Muscle of arm (tissue), 14 donors: ENCODE measurements around the gene POU2F1. TPM values are rescaled to one million over a fixed set of nuclear protein-coding genes. Genes with fewer than 3 reads are reported as not detected.
A peak's percentile ranks its signal among the peaks of the same experiment; 100 is the strongest.

Experiments
- DNase-seq: peaks from one replicate; pipeline ENCODE4 v3.0.0-alpha.2; 2013
- long read RNA-seq, 11 donors: transcript quantifications; one replicate each; lab custom pipeline, GENCODE V29; 2026
- polyA plus RNA-seq, 12 donors: library from polyadenylated mRNA; unstranded; fragments of 120-200 nt; gene quantifications; one replicate each; pipeline ENCODE4 v1.2.1, GENCODE V29; 2013; ENCODE audit not compliant: insufficient read length in 12 of 12

Gene POU2F1
- 10 to 100 TPM in 1 of 12 donors, 1 to 10 TPM in 11; 5.3 to 38.4 (median 7.4) TPM for polyA plus RNA-seq
- long read RNA-seq, donor 1 = 0 reads
- long read RNA-seq, donor 2 = 0 reads
- long read RNA-seq, donor 3 = 0 reads
- long read RNA-seq, donor 4 = 0 reads
- long read RNA-seq, donor 5 = 0 reads
- long read RNA-seq, donor 6 = 0 reads
- long read RNA-seq, donor 7 = 0 reads
- long read RNA-seq, donor 8, full-length matches to known transcripts = 1 of 1 reads
- long read RNA-seq, donor 8, partial matches to known transcripts = 0 of 1 reads
- long read RNA-seq, donor 8, other reads (novel, unspliced or antisense) = 0 of 1 reads
- long read RNA-seq, donor 9 = 0 reads
- long read RNA-seq, donor 10 = 0 reads
- long read RNA-seq, donor 11 = 0 reads

DNA sequence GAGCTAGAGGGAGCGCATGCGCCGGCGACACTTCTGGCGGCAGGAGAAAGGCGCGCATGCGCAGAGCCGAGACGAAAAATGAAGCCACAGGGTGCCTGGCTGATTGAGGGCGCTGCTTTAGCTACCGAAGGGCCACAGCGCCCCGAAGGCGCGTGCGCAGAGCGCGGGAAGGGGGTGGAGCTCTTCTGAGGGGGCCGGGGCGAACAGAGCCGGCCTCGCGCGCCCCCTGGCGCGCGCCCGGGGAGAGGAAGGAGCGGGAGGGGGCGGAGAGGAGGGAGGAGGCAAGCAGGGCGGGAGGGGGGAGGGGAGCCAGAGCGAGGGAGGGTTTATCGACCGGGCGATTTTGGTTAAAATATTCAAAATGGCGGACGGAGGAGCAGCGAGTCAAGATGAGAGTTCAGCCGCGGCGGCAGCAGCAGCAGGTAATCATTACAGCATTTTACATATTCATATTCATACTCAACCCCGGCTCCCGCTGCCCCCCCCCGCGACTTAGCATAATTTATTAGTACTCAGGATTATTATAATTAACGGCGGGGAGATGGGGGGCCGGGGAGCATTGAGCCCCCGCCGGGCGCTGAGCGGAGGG lies at the start of gene POU2F1:
Gene POU2F1 (plus strand): TSS at position 350 of the 589 bp plus-strand sequence. CDS start 12 bp downstream, at position 362.
- DNase-seq = peak; percentile 100

DNA sequence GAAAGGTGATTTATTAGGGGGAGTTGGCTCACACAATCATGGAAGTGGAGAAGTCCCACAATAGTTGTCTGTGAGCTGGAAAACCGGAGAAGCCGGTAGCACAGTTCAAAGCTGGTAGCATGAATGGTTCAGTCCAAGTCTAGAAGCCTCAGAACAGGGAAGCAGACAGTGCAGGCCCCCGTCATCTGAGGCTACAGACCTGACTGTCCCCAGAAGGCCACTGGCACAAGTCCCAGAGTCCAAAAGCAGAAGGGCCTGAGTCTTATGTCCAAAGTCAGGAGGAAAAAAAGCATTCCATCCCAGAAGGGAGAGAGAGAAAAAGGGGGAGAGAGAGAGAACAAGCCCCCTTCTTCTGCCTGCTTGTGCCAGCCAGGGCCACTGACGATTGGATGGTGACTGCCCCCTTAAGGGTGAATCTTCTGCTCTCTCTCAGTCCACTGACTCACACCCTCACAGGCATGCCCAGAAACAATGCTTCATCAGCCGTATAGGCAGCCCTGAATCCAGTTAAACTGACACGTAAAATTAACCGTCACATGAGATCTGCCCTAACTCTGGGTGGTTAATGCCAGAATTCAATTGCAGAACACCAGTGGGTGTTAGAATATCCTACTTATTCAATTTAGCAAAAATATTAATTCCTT lies 49.3 kb upstream of the POU2F1 start:
- no peak for DNase-seq

DNA sequence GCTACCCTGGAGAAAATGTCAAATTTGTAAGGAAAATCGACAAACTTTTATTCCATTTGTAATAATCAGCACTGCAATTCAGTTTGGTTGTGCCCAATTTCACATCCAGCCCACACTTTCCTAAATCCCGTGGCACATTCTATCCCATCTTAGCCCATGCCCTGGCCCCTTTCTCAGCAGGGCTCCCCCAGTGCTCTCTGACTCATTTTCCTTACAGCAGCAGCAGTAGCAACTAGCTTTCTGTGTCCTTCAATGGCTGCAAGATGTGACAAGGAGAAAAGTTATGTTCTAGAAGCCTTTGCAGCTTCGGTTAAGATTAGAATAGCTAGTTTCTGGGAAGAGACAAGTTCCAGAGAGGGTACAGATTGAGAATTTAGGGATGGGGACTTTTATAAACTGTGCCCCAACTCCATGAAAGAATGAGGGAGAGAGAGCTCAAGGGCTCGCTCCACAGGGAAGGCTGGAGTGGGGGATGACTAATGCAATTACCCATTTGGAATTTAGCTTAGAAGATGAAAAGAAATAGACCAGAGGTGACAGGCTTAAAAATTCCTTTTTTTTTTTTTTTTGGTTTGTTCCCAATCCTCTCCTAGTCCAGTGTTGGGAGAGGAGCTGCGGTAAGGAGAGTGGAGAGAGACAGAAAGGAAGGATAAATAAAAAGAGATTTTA lies 47.0 kb upstream of the POU2F1 start:
- DNase-seq = no peak

DNA sequence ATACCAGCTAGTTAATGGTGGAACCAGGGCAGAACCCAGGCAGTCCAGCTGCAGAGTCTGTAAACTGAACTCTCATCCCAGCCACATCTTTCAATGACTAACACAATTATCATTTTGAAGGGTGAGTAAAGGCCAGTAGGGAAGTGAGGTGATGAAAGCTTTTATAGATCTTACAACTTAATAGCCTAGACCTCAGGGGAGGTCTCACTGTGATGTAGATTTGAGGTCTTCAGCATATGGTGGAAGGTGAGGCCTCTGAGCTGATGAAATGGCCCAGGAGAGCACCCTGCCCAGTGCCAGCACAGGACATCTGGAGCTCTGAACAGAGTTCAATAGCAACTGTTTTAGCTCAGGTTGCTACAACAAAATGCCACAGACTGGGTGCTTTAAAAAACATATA lies 44.8 kb upstream of the POU2F1 start:
- no peak for DNase-seq

DNA sequence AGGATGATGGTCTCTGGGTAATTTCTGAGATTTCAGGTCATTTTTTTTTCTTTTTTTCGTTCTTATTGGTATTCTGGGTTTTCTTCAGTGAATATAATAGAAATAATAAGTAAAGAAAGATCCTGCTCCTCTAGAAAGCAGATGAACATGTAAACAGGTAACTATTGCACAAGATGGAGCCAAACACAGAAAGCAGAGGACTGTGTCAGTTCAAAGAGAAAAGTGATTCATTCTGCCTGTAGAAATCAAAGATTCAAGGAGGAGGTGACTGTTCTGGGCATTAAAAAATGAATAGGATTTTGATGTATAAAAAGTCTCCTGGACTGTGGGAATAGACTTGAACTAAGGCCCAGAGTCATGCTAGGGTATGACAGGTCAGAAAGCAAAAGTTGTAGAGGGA lies 41.9 kb upstream of the POU2F1 start:
- no peak for DNase-seq

DNA sequence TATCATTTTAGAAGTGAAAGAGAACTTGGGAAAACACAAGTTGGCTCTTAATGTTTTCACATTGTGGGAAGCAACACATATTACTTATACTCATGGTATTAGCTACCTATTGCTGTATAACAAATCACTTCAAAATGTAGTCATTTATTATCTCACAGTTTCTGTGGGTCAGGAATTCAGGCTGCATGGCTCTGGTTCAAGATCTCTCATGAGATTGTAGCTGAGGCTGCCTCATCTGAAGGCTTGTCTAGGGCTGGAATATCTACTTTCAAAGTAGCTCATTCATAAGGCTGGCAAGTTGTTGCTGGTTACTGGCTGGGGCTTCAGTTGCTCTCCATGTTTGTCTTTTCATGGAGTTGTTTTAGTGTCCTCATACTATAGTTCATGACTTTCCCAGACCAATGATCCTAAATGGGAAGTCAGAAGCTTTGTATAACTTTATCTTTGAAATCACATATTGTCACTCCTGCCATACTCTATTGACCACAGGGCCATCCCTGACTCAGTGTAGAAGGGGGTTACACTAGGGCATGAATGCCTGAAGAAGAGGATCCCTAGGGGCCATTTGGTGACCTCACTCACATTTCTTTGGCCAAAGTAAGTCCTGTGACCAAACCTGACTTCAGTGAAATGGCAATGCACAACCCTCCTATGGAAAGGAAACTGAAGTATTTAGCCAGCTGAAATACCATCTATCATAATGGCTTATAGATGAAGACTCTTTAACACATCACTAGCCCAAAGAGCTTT lies 37.9 kb upstream of the POU2F1 start:
- no peak for DNase-seq

DNA sequence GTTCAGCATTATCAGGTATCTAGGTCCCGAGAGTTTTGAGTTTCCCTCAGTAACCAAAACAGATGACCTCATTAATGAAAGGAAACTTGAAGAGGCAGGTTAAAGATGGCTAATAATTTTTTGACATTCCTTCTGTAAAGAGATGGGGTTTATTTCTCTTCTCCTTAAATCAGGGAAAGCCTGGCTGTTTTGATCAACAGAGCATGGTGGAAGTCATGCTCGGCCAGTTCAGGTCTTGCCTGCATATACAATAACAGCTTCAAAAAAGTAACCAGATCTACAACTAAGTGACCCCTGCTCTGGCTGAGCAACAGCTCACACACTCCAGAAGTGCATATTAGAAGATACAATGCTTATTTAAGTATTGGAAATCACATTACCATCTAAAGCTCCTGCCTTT lies 36.6 kb upstream of the POU2F1 start:
- no peak for DNase-seq

DNA sequence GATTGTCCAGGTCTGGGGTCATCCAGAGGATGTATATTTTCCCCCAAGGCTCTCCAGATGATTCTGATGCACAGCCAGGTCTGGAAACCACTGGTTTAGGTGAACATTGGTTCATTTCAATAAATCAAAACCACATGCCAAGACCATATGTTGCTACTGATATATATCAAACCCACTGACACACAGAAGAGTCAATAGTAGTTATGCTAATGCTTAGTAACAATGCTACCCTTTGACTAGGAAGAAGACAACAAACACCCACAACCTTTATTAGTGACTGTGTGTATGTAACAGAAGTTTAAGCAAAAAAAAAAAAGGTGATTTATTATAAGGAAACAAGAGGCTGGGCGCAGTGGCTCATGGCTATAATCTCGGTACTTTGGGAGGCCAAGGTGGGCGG lies 35.6 kb upstream of the POU2F1 start:
- DNase-seq = no peak

DNA sequence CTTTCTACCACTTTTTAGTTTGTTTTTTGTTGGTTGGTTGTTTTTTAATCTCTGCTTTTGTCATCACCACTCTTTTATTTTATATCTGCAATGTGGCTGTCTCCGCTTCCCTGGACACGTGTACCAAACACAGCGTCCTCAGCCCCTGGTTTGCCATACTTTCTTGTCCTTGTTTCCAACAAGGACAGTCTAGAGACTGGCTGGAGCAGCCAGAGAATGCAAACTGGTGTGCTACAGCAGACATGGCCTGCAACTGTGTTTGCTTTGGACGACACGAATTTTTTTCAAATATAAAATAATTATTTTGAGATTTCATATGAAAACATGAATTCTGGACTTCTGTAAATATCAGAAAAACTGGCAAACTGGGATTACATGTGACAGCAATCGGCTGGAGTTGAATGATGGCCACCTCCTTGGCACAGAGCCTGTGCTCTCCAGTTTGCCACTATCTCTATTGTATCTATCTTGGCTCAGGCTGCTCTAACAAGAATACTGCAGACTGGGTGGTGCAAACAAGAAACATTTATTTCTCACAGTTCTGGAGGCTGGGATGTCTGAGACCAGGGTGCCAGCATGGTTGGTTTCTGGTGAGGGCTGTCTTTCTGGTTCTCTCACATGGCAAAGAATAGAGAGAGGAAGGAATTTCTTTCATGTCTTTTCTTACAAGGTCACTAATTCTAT lies 34.6 kb upstream of the POU2F1 start:
- no peak for DNase-seq

DNA sequence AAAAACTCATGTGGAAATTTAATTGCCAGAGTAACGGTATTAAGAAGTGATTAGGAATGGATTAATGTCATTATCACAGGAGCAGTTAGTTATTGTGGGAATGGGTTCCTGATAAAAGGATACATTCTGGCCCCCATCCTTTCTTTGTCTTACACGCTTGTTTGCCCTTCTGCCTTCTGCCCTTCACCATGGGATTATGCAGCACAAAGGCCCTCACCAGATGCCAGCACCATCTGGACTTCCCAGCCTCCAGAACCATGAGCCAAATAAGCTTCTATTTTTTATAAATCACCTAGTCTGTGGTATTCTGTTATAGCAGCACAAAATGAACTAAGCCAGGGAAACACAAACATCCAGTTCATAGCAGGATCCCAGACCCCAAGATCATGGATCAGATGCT lies 33.9 kb upstream of the POU2F1 start:
- DNase-seq = no peak

DNA sequence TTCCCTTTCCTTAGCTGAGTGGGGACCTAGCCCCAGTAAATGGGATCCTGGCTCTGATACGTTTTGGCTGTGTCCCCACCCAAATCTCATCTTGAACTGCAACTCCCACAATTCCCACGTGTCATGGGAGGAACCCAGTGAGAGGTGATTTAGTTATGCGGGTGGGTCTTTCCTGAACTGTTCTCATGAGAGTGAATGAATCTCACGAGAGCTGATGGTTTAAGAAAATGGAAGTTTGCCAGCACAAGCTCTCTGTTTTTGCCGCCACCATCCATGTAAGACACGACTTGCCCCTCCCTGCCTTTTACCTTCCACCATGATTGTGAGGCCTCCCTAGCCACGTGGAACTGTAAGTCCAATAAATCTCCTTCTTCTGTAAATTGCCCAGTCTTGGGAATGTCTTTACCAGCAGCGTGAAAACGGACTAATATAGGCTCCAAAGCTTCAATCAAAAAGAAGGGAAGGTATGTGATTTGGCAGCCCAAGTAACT lies 29.9 kb upstream of the POU2F1 start:
- no peak for DNase-seq

DNA sequence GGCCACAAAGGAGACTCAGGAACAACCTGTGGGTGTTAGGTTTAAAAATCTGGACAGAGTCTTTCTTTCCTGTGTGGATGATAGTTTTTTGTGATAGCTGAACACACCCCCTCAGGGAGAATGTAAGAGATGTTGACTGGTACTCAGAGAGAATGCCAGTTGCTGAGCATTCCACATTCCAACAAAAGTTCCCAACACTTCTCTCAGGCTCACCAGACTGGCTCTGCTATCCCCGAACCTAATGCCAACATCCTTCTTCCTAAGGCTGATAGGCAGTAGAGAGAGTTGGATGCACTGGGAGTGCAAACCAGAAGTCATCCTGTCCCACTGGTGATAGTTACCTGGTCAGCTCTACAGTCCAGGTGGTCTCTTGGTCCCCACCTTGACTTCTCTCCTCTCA lies 28.7 kb upstream of the POU2F1 start:
- no peak for DNase-seq

DNA sequence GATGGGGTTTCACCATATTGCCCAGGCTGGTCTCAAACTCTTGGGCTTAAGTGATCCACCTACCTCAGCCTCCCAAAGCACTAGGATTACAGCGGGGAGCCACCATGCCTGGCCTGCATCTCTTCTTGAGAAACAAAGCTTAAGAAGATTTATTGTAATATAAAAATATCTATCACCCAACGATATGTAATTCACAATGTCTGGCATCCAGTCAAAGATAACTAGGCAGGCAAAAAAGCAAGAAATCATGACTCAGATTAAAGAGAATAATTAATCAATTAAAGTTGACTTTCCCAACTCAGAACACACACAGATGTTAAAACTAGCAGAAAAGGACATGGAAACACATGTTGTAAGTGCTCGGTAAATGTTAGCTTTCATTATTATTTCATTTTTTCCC lies 26.5 kb upstream of the POU2F1 start:
- no peak for DNase-seq

DNA sequence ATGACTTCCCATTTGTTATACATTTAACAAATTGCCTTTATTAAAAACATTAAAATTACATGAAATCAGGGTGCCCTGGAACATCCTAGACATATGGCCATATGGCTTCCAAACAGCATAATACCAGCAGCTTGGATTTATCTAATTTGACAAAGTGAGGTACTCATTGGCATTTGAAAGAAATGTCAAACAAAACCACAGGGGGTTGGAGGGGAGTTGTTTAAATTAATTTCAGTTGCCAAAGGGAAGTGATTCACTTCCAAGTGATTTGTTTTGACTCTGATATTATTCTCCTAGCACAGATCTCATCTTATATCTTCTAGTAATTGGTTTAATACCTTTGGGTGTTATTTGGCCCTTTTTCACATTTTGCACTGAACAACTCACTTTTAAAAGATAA lies 24.5 kb upstream of the POU2F1 start:
- DNase-seq = no peak

DNA sequence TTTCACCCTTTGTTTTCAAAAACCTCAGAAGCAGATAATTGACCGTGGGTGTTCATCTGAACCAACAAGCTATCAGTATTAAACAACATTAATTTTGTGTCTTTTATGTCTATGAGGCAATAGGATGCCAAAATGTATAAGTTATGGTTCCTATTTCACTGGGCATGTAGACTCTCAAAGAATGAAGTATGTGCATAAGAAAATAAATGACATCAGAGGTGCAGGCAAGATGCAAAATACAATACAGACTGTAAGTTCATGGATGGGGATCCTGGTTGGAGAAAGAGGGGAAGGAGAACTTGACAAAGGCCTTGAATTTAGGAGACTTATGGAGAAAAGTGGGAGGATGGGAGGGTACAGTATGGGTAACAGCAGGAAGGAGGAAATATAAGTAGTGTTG lies 23.4 kb upstream of the POU2F1 start:
- no peak for DNase-seq

DNA sequence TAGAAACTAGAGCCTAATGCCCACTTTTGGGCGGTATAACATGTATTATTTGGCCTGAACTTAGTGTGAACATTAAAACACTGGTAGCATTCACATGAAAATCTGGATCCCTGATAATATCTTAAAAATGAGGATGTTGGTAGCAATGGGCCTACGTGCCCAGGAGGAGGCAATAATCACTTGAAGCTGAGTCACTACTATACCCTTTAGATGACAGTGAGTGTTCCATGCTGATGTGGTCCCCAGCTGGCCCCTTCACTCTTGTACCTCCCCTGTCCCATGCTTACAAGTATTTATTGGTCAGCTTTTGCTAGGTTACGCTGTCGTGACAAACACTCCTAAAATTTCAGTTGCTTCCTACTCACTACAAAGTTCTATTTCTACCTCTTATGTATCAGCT lies 23.0 kb upstream of the POU2F1 start:
- DNase-seq = no peak

DNA sequence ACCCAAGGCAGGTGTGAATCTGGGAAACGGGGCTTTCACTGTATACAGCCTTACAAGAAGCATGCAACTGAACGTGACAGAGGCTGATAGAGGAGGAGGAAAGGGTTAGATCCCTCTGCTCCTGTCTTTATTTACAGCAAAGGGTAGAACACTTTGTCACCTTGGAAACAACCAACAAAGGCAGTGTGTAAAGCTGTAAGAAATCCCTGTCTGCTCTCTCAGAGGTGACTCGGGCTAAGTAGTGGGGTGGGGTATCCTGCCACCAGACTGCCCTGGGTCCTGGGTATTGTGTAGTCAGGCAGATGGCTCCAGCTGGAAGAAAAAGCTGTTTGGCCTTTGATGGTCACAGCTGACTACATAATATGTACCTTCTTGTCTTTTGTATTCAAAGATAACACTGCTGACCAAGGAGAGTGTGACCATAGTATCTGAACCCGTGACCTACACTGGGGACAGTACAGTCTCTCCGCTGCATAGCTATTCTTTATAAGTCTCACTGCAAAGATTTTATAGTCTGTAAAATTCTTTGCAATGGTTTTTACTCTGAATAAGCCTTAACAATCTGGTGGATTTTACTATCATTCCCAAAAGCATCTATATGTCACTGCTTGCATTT lies 22.1 kb upstream of the POU2F1 start:
- no peak for DNase-seq

DNA sequence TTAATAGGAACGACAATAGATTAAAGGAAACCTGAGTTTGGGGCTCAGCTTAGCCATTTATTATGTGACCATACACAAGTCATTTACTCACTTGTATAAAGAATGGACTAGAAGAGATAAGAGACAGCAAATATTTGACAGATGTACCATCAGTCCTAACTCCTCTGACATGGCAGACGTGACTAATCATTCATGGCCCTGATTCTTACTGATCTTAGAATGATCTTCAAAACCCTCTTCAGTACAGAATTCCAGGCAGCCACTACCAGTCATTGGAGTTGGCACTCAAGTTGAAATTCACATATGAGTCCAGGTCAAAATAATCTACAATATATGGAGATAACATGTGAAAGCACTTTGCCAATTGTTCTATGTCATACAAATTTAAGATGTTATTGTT lies 21.0 kb upstream of the POU2F1 start:
- DNase-seq = no peak

DNA sequence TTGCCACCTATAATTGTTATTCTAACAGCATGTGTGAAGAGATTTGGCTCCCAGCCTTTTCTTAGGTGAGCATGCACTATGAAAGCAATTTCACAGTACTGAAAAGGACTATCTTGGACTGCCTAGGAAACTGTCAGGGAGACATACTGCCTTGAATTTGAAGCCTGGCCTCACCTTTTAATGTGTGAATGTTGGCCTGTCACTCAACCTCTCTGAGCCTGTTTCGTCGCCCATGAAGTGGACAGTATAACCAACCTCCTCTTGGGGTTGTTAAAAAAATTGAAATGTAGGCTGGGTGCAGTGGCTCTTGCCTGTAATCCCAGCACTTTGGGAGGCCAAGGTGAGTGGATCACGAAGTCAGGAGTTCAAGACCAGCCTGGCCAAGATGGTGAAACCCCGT lies 20.4 kb upstream of the POU2F1 start:
- no peak for DNase-seq

DNA sequence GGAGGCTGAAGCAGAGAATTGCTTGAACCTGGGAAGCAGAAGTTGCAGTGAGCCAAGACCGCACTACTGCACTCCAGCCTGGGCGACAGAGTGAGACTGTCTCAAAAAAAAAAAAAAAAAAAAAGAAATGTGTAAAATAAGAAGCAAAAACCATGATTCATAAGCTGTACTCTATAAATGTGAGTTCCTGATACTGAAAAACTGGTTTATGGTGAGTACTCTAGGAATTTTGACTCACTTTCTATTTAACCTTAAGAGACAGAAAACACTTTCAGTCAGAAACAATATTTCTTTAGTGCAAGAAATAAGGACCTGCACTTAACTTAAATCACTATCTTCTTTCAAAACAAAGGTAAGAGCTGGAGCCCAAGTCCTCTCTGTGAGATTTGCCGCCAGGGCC lies 19.9 kb upstream of the POU2F1 start:
- no peak for DNase-seq

DNA sequence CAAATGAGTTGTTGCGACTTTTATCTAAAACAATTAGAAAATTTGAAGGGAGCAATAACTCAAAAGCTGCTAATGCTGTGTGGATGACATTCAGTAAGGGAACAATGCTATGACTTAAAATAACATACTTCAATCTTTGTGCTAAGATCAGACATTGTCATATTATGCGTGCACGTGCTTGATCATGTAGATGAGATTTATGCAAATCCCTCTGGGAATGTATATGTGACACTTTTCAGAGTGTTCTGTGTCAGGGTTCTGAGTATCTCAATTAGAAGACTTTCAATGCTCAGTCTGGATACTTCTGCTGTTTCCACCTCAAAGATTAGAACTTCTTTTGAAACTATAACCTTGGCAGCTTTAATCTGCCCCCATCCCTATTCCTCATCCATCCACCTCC lies 18.6 kb upstream of the POU2F1 start:
- no peak for DNase-seq
